Neuronal stem cell (in vitro differentiated cells): ENCODE results near the gene QDPR.

ENCODE experiments used
- DNase-seq: peaks from one replicate; pipeline ENCODE4 v3.0.0-alpha.2; 2013; ENCODE audit warnings: low spot score
- H2AFZ ChIP-seq: one replicate; pipeline ENCODE4 v1.6.1; 2013; ENCODE audit warnings: mild to moderate bottlenecking, low read length, inconsistent platforms
- H2AK5ac ChIP-seq: 2 replicates; pipeline ENCODE4 v1.6.1; 2013; ENCODE audit warnings: low read depth, mild to moderate bottlenecking, inconsistent platforms, low read length, moderate library complexity, mixed read lengths
- H2BK120ac ChIP-seq: 2 replicates; pipeline ENCODE4 v1.6.1; 2013; ENCODE audit warnings: low read depth, mild to moderate bottlenecking, inconsistent platforms, low read length, moderate library complexity, mixed read lengths
- H2BK12ac ChIP-seq: one replicate; pipeline ENCODE4 v1.6.1; 2013; ENCODE audit warnings: low read length, inconsistent platforms
- H2BK15ac ChIP-seq: 2 replicates; pipeline ENCODE4 v1.6.1; 2013; ENCODE audit warnings: mild to moderate bottlenecking, low read length, inconsistent platforms, mixed read lengths
- H2BK5ac ChIP-seq: one replicate; pipeline ENCODE4 v1.6.1; 2013; ENCODE audit warnings: inconsistent platforms, mild to moderate bottlenecking, low read length, moderate library complexity
- H3K14ac ChIP-seq: one replicate; pipeline ENCODE4 v1.6.1; 2013; ENCODE audit warnings: low read length, inconsistent platforms
- H3K18ac ChIP-seq: 2 replicates; pipeline ENCODE4 v1.6.1; 2013; ENCODE audit warnings: low read length, inconsistent platforms
- H3K23ac ChIP-seq: 2 replicates; pipeline ENCODE4 v1.6.1; 2013; ENCODE audit warnings: low read depth, mild to moderate bottlenecking, mixed read lengths, low read length, inconsistent platforms; ENCODE audit not compliant: poor library complexity
- H3K27ac ChIP-seq: replicated peaks from 3 replicates; pipeline ENCODE4 v1.5.1; 2013; ENCODE audit warnings: low read length, inconsistent platforms
- H3K27me3 ChIP-seq, 3 experiments: 2 replicates each; pipeline ENCODE4 v1.6.1; 2013; ENCODE audit warnings: low read length in 3 of 3, mild to moderate bottlenecking in 2 of 3, inconsistent platforms in 1 of 3, low read depth in 1 of 3, mixed read lengths in 1 of 3, moderate library complexity in 1 of 3; ENCODE audit not compliant: control insufficient read depth in 3 of 3, insufficient read depth in 3 of 3
- H3K36me3 ChIP-seq, 2 donors: replicated peaks in 1 of 2; 2 replicates each; pipeline ENCODE4 v1.6.1; 2013; ENCODE audit warnings: low read length in 2 of 2; ENCODE audit not compliant: control insufficient read depth in 2 of 2, insufficient read depth in 2 of 2
- H3K4ac ChIP-seq: 2 replicates; pipeline ENCODE4 v1.6.1; 2013; ENCODE audit warnings: inconsistent platforms, mild to moderate bottlenecking, low read length, moderate library complexity
- H3K4me1 ChIP-seq, 2 donors: 1 replicate in 1 of 2; 2 replicates in 1 of 2; pipeline ENCODE4 v1.6.1; 2013; ENCODE audit warnings: low read length in 2 of 2, low read depth in 1 of 2; ENCODE audit not compliant: control insufficient read depth in 2 of 2, insufficient read depth in 1 of 2
- H3K4me2 ChIP-seq: one replicate; pipeline ENCODE4 v1.6.1; 2013; ENCODE audit warnings: mild to moderate bottlenecking, low read length, inconsistent platforms; ENCODE audit not compliant: insufficient read depth, poor library complexity, severe bottlenecking
- H3K4me3 ChIP-seq, 2 donors: 2 replicates each; pipeline ENCODE4 v1.5.1; 2013; ENCODE audit warnings: low read length in 2 of 2, mild to moderate bottlenecking in 2 of 2, inconsistent platforms in 1 of 2, moderate library complexity in 1 of 2
- H3K79me1 ChIP-seq: one replicate; pipeline ENCODE4 v1.6.1; 2013; ENCODE audit warnings: low read depth, mild to moderate bottlenecking, inconsistent platforms, low read length, moderate library complexity
- H3K9ac ChIP-seq: one replicate; pipeline ENCODE4 v1.6.1; 2013; ENCODE audit warnings: mild to moderate bottlenecking, low read depth, low read length, inconsistent platforms; ENCODE audit not compliant: poor library complexity
- H3K9me3 ChIP-seq, 2 donors: replicated peaks in 1 of 2; 2 replicates each; pipeline versions ENCODE3 to v1.6.1; 2013; ENCODE audit warnings: low read length in 2 of 2, mild to moderate bottlenecking in 2 of 2, inconsistent platforms in 1 of 2, low read depth in 1 of 2, mixed read lengths in 1 of 2, moderate library complexity in 1 of 2; ENCODE audit not compliant: control insufficient read depth in 2 of 2, insufficient read depth in 1 of 2
- H4K8ac ChIP-seq: one replicate; pipeline ENCODE4 v1.6.1; 2013; ENCODE audit warnings: low read depth, mild to moderate bottlenecking, inconsistent platforms, low read length, moderate library complexity
- H4K91ac ChIP-seq: one replicate; pipeline ENCODE4 v1.6.1; 2013; ENCODE audit warnings: low read length, low read depth, mild to moderate bottlenecking, inconsistent platforms; ENCODE audit not compliant: poor library complexity
- WGBS, 2 donors: extraction: QIAGEN DNeasy Blood & Tissue Kit; methylation state at CpG; one replicate each; pipeline ENCODE4 v1.1.7; 2013; ENCODE audit warnings: missing lambda C conversion rate in 2 of 2, mixed read lengths in 1 of 2; ENCODE audit not compliant: insufficient read length in 2 of 2, insufficient replicate concordance in 1 of 2; ENCODE audit errors: extremely low coverage in 2 of 2; 5-methylcytosine and 5-hydroxymethylcytosine counted together

The QDPR gene

GRCh38 chr4:17521595-17521994 is 9.7 kb upstream of the QDPR start:
- Histone ChIP-seq H3K4ac (no peak overlapping the region), H2BK5ac (no peak overlapping the region), H3K36me3 (no peaks in the 10 kb centered on the region), H3K9me3 (no peaks in the 10 kb centered on the region), H3K4me2 (no peak overlapping the region), H3K27ac (no peak overlapping the region), H3K18ac (no peak overlapping the region), H3K27me3 (peaks cover 0 to 36% (median 0%) of the 10 kb centered on the region in 3 experiments), H3K4me3 (no peak overlapping the region), H2AK5ac (no peak overlapping the region), H3K23ac (no peak overlapping the region), H2AFZ (no peak overlapping the region), H3K4me1 (no peaks in the 10 kb centered on the region), H3K14ac (no peak overlapping the region), H2BK15ac (no peak overlapping the region), H3K79me1 (no peaks in the 10 kb centered on the region), H2BK12ac (no peak overlapping the region), H4K91ac (no peak overlapping the region), H3K9ac (no peak overlapping the region), H4K8ac (no peak overlapping the region), H2BK120ac (no peak overlapping the region)
- no peak for DNase-seq
- WGBS, 2 donors = no CpG with 5 or more reads among the region's 5 CpGs

GRCh38 chr4:17517664-17518063 is 5.8 kb upstream of the QDPR start:
- peaks cover 0 to 64% (median 0%) of the 10 kb centered on the region in 3 experiments for H3K27me3 ChIP-seq
- no peaks in the 10 kb centered on the region for H3K4me1 ChIP-seq
- no peaks in the 10 kb centered on the region for H3K79me1 ChIP-seq
- H3K14ac ChIP-seq = no peak overlapping the region
- H3K23ac ChIP-seq = no peak overlapping the region
- H3K27ac ChIP-seq = no peak overlapping the region
- H2BK15ac ChIP-seq = no peak overlapping the region
- WGBS, 2 donors = no CpG with 5 or more reads among the region's 5 CpGs
- H2BK5ac ChIP-seq = no peak overlapping the region
- H2BK120ac ChIP-seq = no peak overlapping the region
- no peaks in the 10 kb centered on the region for H3K36me3 ChIP-seq
- H2AK5ac ChIP-seq = no peak overlapping the region
- no peak for DNase-seq
- H3K9ac ChIP-seq = no peak overlapping the region
- peak overlapping the region; percentile 47 for H2AFZ ChIP-seq
- H3K4ac ChIP-seq = no peak overlapping the region
- H4K8ac ChIP-seq = no peak overlapping the region
- H3K4me2 ChIP-seq = no peak overlapping the region
- no peak overlapping the region for H2BK12ac ChIP-seq
- no peak overlapping the region for H4K91ac ChIP-seq
- no peak overlapping the region for H3K18ac ChIP-seq
- no peak overlapping the region for H3K4me3 ChIP-seq
- H3K9me3 ChIP-seq = no peaks in the 10 kb centered on the region

GRCh38 chr4:17516980-17517379 is 5.1 kb upstream of the QDPR start:
- Histone ChIP-seq H3K36me3 (no peaks in the 10 kb centered on the region), H2BK120ac (no peak overlapping the region), H3K4me2 (no peak overlapping the region), H3K4me1 (peaks cover 0 to 2% of the 10 kb centered on the region in 2 donors), H2AK5ac (no peak overlapping the region), H3K27me3 (peaks cover 0 to 66% (median 0%) of the 10 kb centered on the region in 3 experiments), H3K4ac (no peak overlapping the region), H3K18ac (no peak overlapping the region), H3K27ac (no peak overlapping the region), H3K4me3 (no peak overlapping the region), H3K79me1 (no peaks in the 10 kb centered on the region), H2BK12ac (no peak overlapping the region), H2BK15ac (no peak overlapping the region), H3K14ac (no peak overlapping the region), H4K91ac (no peak overlapping the region), H3K9me3 (no peaks in the 10 kb centered on the region), H3K23ac (no peak overlapping the region), H2AFZ (no peak overlapping the region), H4K8ac (no peak overlapping the region), H3K9ac (no peak overlapping the region), H2BK5ac (no peak overlapping the region)
- WGBS, 2 donors = no CpG with 5 or more reads among the region's 1 CpG
- DNase-seq = no peak

GRCh38 chr4:17515445-17516407 is 3.8 kb upstream of the QDPR start:
- DNase-seq = no peak
- no peaks in the 10 kb centered on the region for H3K79me1 ChIP-seq
- no peak overlapping the region for H3K9ac ChIP-seq
- H3K4me2 ChIP-seq = no peak overlapping the region
- no peak overlapping the region for H2BK5ac ChIP-seq
- no peak overlapping the region for H3K4me3 ChIP-seq
- no peak overlapping the region for H3K23ac ChIP-seq
- no peak overlapping the region for H3K18ac ChIP-seq
- H3K4ac ChIP-seq = no peak overlapping the region
- H2BK12ac ChIP-seq = no peak overlapping the region
- H3K4me1 ChIP-seq = peaks cover 5% of the 10 kb centered on the region in 2 donors
- H3K9me3 ChIP-seq = no peaks in the 10 kb centered on the region
- H4K91ac ChIP-seq = no peak overlapping the region
- no peak overlapping the region for H2BK120ac ChIP-seq
- WGBS, 2 donors = no CpG with 5 or more reads among the region's 14 CpGs
- no peak overlapping the region for H2AK5ac ChIP-seq
- no peak overlapping the region for H2AFZ ChIP-seq
- H4K8ac ChIP-seq = no peak overlapping the region
- no peaks in the 10 kb centered on the region for H3K36me3 ChIP-seq
- no peak overlapping the region for H3K27ac ChIP-seq
- H3K14ac ChIP-seq = no peak overlapping the region
- H3K27me3 ChIP-seq = peaks cover 0 to 60% (median 0%) of the 10 kb centered on the region in 3 experiments
- no peak overlapping the region for H2BK15ac ChIP-seq
